NB4 (cell line): ENCODE data around the gene STX10.

Experiments used
- MAX ChIP-seq: IDR thresholded peaks from 2 replicates; pipeline ENCODE4 v1.6.1; 2011; ENCODE audit warnings: low read depth, low read length
- TF ChIP-seq, protein P1 (sequence below): IDR thresholded peaks from one replicate; pipeline ENCODE4 v1.5.1; 2012; ENCODE audit warnings: low read depth, low read length

DNA sequence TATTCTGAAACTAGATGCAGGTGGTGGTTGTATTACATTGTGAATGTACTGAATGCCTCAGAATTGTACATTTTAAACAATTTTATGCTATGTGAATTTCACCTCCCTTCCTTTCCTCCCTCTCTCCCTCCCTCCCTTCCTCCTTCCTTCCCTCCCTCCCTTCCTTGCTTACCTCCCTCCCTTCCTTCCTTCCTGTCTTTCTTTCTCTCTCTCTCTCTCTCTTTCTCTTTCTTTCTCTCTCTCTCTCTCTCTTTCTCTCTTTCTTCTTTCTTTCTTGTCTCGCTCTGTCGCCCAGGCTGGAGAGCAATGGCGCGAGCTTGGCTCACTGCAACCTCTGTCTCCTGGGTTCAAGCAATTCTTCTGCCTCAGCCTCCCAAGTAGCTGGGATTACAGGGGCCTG, 37.2 kb upstream of the STX10 start:
- TF ChIP-seq, protein P1, sequence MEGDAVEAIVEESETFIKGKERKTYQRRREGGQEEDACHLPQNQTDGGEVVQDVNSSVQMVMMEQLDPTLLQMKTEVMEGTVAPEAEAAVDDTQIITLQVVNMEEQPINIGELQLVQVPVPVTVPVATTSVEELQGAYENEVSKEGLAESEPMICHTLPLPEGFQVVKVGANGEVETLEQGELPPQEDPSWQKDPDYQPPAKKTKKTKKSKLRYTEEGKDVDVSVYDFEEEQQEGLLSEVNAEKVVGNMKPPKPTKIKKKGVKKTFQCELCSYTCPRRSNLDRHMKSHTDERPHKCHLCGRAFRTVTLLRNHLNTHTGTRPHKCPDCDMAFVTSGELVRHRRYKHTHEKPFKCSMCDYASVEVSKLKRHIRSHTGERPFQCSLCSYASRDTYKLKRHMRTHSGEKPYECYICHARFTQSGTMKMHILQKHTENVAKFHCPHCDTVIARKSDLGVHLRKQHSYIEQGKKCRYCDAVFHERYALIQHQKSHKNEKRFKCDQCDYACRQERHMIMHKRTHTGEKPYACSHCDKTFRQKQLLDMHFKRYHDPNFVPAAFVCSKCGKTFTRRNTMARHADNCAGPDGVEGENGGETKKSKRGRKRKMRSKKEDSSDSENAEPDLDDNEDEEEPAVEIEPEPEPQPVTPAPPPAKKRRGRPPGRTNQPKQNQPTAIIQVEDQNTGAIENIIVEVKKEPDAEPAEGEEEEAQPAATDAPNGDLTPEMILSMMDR = no peak
- TF ChIP-seq MAX = no peak
